Uterus (tissue), 2 donors: Measurements from ENCODE around the gene NT5C2.

Experiments
- POLR2A ChIP-seq, 2 donors: fragments of 450-650 bp; IDR thresholded peaks; one replicate each; pipeline ENCODE4 v1.6.1; 2016; ENCODE audit warnings: antibody characterized with exemption in 2 of 2, mild to moderate bottlenecking in 1 of 2, moderate library complexity in 1 of 2
- TF ChIP-seq, protein P1 (sequence below), 4 experiments: fragments of 200-600 bp in 2 of 4; fragments of 450-650 bp in 2 of 4; sonication (generic) in 2 of 4; IDR thresholded peaks; one replicate each; pipeline ENCODE4 v1.5.1; 2016 to 2019; ENCODE audit warnings: antibody characterized with exemption in 4 of 4, mild to moderate bottlenecking in 2 of 4, moderate library complexity in 1 of 4

DNA sequence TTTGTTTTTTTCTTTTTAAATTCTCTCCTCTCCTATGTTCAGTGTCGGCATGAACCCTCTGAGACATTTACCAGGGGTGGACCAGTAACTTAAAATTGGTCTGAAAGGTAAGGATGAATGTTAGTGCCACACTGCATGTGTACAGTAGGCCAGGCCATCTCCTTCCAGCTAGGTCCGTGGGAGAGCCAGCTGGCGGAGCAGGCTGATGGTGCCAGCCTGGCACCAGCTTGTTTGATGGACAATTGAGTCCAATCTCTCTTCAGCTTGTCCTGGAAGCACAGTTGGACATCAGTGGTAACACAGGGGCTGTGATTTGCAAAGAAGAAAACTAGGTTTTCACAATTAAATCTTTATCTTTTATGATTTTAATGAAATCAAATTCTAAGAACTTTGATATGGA lies 138.5 kb downstream of the NT5C2 start:
- TF ChIP-seq, protein P1, sequence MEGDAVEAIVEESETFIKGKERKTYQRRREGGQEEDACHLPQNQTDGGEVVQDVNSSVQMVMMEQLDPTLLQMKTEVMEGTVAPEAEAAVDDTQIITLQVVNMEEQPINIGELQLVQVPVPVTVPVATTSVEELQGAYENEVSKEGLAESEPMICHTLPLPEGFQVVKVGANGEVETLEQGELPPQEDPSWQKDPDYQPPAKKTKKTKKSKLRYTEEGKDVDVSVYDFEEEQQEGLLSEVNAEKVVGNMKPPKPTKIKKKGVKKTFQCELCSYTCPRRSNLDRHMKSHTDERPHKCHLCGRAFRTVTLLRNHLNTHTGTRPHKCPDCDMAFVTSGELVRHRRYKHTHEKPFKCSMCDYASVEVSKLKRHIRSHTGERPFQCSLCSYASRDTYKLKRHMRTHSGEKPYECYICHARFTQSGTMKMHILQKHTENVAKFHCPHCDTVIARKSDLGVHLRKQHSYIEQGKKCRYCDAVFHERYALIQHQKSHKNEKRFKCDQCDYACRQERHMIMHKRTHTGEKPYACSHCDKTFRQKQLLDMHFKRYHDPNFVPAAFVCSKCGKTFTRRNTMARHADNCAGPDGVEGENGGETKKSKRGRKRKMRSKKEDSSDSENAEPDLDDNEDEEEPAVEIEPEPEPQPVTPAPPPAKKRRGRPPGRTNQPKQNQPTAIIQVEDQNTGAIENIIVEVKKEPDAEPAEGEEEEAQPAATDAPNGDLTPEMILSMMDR (IDR thresholded peaks at IDR 0.05) = no peak
- no peak for TF ChIP-seq POLR2A (IDR thresholded peaks at IDR 0.05)
